ENCODE measurements around the gene DCTPP1. TPM values are rescaled to one million over a fixed set of nuclear protein-coding genes. Genes with fewer than 3 reads are reported as not detected.

Gene DCTPP1
- total RNA-seq, 2 experiments from 2014 or later: 98.4 to 105 TPM

DNA sequence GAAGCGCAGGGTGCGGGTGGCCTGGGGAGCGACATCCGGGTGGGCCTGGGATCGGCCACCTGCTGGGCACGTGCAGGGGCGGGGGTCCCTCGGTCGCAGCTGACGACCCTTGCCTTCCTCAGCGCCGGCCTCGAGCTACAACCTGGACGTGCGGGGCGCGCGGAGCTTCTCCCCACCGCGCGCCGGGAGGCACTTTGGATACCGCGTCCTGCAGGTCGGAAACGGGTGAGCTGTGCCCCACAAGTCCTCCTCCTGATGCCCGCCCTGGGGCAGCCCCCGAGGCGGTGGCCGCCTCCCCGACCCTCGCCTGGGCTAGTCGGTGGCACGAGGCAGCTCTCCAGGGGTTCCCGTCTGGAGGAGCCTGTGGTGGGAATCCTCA is 44.2 kb upstream of the DCTPP1 start:
- Mint-ChIP-seq H3K4me1 (ENCODE audit: low read depth) (peaks cover 59% of the 10 kb centered on the region), H3K36me3 (ENCODE audit: low read depth) (peaks cover 59% of the 10 kb centered on the region), H3K9me3 (no peaks in the 10 kb centered on the region), H3K27ac (peak overlapping the region; percentile 91), H3K27me3 (no peaks in the 10 kb centered on the region), H3K4me3 (peak overlapping the region; percentile 100)
- ChIA-PET CTCF (interaction anchor here (1.1 to 7.5 kb wide), 7 partner anchors 10 to 44 kb away, joined by 3 to 55 read pairs (median 14); partner anchors contain the start of genes DCTPP1 and SEPHS2), POLR2A (interaction anchor here (0.6 to 11.5 kb wide), 23 partner anchors 10 to 127 kb away, joined by 3 to 280 read pairs (median 5); partner anchors contain the start of genes DCTPP1, SEPHS2, ZNF48 and ZNF688)
- no peak for DNase-seq
- intact Hi-C loops (cut with micrococcal nuclease): loop anchor here (2.0 to 5.0 kb wide), 2 partner anchors 25 to 37 kb away; no protein-coding TSS in a partner anchor
- TF ChIP-seq, protein P1, sequence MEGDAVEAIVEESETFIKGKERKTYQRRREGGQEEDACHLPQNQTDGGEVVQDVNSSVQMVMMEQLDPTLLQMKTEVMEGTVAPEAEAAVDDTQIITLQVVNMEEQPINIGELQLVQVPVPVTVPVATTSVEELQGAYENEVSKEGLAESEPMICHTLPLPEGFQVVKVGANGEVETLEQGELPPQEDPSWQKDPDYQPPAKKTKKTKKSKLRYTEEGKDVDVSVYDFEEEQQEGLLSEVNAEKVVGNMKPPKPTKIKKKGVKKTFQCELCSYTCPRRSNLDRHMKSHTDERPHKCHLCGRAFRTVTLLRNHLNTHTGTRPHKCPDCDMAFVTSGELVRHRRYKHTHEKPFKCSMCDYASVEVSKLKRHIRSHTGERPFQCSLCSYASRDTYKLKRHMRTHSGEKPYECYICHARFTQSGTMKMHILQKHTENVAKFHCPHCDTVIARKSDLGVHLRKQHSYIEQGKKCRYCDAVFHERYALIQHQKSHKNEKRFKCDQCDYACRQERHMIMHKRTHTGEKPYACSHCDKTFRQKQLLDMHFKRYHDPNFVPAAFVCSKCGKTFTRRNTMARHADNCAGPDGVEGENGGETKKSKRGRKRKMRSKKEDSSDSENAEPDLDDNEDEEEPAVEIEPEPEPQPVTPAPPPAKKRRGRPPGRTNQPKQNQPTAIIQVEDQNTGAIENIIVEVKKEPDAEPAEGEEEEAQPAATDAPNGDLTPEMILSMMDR (IDR thresholded peaks at IDR 0.05): no peak
- no peak for ATAC-seq

DNA sequence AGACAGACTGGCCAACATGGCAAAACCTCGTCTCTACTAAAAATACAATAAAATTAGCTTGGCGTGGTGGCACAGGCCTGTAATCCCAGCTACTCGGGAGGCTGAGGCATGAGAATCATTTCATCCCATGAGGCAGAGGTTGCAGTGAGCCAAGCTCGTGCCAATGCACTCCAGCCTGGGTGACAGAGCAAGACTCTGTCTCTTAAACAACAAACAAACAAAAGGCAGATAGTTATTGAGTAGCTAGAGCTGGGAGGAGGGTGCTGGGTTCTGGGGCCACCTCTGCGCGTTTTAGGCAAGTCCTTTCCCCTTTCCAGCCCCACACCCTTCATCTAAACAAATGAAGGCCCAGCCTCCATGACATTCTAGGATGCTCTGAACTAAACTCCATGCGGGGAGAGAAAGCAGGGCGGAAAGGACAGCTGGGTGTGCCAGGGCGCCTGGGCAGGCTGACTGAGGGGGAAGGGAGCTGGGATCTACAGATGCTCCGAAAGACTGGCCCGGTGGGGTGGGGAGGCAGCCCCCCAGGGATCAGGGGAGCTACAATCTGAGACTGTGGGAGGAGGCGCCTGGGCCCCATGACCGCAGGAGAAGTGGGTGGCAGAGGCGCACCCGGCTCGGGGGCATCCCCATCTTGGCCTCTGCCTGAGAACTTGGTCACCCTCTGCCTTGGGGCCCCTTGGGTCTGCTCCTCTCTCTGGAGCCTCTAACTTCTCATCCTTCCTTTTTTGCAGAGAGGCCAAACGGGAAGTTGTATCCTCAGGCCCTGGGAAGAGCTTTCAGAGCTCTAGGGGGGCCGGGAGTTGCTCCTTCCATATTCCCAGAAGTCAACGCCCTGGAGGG is 43.6 kb upstream of the DCTPP1 start:
- Mint-ChIP-seq H3K36me3 (ENCODE audit: low read depth) (peaks cover 53% of the 10 kb centered on the region), H3K4me3 (peak overlapping the region; percentile 100), H3K27ac (peak overlapping the region; percentile 91), H3K27me3 (no peaks in the 10 kb centered on the region), H3K4me1 (ENCODE audit: low read depth) (peaks cover 54% of the 10 kb centered on the region), H3K9me3 (no peaks in the 10 kb centered on the region)
- intact Hi-C loops (cut with micrococcal nuclease): loop anchor here (2.0 to 5.0 kb wide), 2 partner anchors 25 to 36 kb away; no protein-coding TSS in a partner anchor
- TF ChIP-seq, protein P1 (IDR thresholded peaks at IDR 0.05): no peak
- ChIA-PET POLR2A (interaction anchor here (0.6 to 11.5 kb wide), 26 partner anchors 8 to 222 kb away, joined by 3 to 280 read pairs (median 5); partner anchors contain the start of genes DCTPP1, SEPHS2, ZNF688 and ZNF747), CTCF (interaction anchor here (0.8 to 7.5 kb wide), 11 partner anchors 11 to 155 kb away, joined by 3 to 55 read pairs (median 5); partner anchors contain the start of genes DCTPP1 and SEPHS2)
- DNase-seq (peak; percentile 90), ATAC-seq (peak; percentile 32)

DNA sequence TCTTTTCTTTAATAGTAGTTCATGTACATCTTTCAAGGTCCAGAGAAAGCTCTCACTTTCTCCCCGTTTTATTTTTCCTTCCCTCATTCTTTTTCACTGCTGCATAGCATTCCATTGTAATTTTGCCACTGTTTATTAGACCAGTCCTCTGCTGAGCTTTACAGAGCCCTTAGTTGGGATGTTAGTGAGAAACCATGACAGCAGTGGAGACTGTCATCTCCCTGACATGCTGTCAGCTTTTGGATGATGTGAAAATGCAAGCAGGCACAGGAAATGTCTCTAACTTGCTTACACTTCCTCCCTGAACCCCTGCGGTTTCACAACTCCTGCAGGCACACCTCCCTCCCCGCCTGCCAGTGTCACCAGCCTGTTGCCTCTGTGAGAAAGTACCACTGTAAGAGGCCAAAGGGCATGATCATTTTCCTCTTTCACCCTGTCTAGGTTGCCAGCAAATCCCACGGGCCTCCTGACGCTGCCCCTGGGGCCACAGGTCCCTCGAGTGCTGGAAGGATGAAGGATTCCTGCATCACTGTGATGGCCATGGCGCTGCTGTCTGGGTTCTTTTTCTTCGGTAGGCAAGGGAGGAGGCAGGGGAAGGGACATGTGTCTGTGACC is 42.6 kb upstream of the DCTPP1 start, which contains the start of gene ITGAL:
ITGAL (plus strand) TSS at position 415 of the 615 bp plus-strand sequence; CDS start at position 511, 96 bp downstream.
- Mint-ChIP-seq H3K4me1 (ENCODE audit: low read depth) (peaks cover 54% of the 10 kb centered on the region), H3K36me3 (ENCODE audit: low read depth) (peaks cover 46% of the 10 kb centered on the region), H3K9me3 (peaks cover 1% of the 10 kb centered on the region), H3K27me3 (no peaks in the 10 kb centered on the region), H3K4me3 (peak within 1 kb of the TSS; percentile 100), H3K27ac (peak within 1 kb of the TSS; percentile 96)
- ChIA-PET CTCF (interaction anchor here (0.9 to 7.5 kb wide), 9 partner anchors 12 to 143 kb away, joined by 3 to 55 read pairs (median 5); partner anchors contain the start of genes DCTPP1 and SEPHS2), POLR2A (interaction anchor here (0.6 to 11.5 kb wide), 25 partner anchors 8 to 411 kb away, joined by 3 to 280 read pairs (median 5); partner anchors contain the start of genes DCTPP1, PHKG2, SEPHS2 and ZNF688)
- intact Hi-C loops (cut with micrococcal nuclease): loop anchor here (5.0 kb wide), 1 partner anchor 35 kb away; no protein-coding TSS in a partner anchor
- peak; percentile 94 for DNase-seq
- ATAC-seq: peak; percentile 69
- TF ChIP-seq, protein P1 (IDR thresholded peaks at IDR 0.05): no peak

DNA sequence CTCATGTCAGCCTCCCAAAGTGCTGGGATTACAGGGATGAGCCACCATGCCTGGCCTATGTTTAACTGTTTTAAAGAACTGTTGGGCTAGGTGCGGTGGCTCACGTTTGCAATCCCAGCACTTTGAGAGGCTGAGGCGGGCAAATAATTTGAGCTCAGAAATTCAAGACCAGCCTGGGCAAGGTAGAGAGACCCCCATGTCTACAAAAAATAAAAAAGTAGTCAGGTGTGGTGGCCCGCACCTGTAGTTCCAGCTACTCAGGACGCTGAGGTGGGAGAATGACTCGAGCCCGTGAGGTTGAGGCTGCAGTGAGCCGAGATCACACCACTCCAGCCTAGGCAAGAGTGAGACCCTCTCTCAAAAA is 40.8 kb upstream of the DCTPP1 start:
- intact Hi-C loops (cut with micrococcal nuclease): loop anchor here (5.0 kb wide), 1 partner anchor 33 kb away; no protein-coding TSS in a partner anchor
- no peaks in the 10 kb centered on the region for H3K27me3 Mint-ChIP-seq
- TF ChIP-seq, protein P1 (IDR thresholded peaks at IDR 0.05): no peak
- ChIA-PET POLR2A (interaction anchor here (0.6 to 11.5 kb wide), 8 partner anchors 15 to 189 kb away, joined by 3 to 280 read pairs (median 4); partner anchors contain the start of genes DCTPP1, SEPHS2 and ZNF689), CTCF (interaction anchor here (1.0 to 7.5 kb wide), 4 partner anchors 11 to 21 kb away, joined by 3 to 52 read pairs (median 6); no protein-coding TSS in a partner anchor)
- no peak overlapping the region for H3K4me3 Mint-ChIP-seq
- ATAC-seq (peak; percentile 1), DNase-seq (no peak)
- H3K36me3 Mint-ChIP-seq (ENCODE audit: low read depth): peaks cover 31% of the 10 kb centered on the region
- peak overlapping the region; percentile 96 for H3K27ac Mint-ChIP-seq
- H3K4me1 Mint-ChIP-seq (ENCODE audit: low read depth): peaks cover 51% of the 10 kb centered on the region
- H3K9me3 Mint-ChIP-seq: peaks cover 1% of the 10 kb centered on the region

Data from activated CD8-positive, alpha-beta T cell treated with anti-CD3 and anti-CD28 coated beads for 36 hours (primary cell).